ENCODE measurements around the gene MSANTD3.

DNA sequence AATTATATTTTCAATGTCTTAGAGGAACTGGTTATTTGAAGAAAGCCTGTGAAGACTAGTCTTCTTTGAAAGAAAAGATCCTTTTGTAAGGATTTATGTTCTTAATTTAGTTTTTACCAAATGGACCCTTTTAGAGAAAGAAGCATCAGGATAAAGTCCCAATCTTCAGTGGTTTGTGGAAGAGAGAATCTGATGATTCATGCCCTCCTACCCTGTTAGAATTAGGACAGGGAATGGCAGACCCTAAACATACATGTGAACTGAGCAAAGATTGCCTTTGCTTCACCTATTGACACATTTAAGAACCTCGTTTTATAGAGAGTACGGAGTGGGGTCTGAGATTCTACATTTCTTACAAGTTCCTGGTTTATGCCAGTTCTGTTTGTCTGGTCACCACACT lies 26.0 kb downstream of the MSANTD3 start:
- TF ChIP-seq, protein P1, sequence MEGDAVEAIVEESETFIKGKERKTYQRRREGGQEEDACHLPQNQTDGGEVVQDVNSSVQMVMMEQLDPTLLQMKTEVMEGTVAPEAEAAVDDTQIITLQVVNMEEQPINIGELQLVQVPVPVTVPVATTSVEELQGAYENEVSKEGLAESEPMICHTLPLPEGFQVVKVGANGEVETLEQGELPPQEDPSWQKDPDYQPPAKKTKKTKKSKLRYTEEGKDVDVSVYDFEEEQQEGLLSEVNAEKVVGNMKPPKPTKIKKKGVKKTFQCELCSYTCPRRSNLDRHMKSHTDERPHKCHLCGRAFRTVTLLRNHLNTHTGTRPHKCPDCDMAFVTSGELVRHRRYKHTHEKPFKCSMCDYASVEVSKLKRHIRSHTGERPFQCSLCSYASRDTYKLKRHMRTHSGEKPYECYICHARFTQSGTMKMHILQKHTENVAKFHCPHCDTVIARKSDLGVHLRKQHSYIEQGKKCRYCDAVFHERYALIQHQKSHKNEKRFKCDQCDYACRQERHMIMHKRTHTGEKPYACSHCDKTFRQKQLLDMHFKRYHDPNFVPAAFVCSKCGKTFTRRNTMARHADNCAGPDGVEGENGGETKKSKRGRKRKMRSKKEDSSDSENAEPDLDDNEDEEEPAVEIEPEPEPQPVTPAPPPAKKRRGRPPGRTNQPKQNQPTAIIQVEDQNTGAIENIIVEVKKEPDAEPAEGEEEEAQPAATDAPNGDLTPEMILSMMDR (IDR thresholded peaks at IDR 0.05): no peak
- TF ChIP-seq POLR2A (IDR thresholded peaks at IDR 0.05): no peak
- no peak for TF ChIP-seq EP300 (IDR thresholded peaks at IDR 0.05)
